SK-N-SH (cell line): ENCODE results near the gene KCNH8. TPM values are rescaled to one million over a fixed set of nuclear protein-coding genes. Genes with fewer than 3 reads are reported as not detected.

ENCODE experiments used
- CTCF ChIA-PET: fragments of 300-600, 350-600 bp; formaldehyde crosslinking; extraction: SDS; loops from one replicate; lab custom pipeline; 2021; lab: Yijun Ruan, JAX
- POLR2A ChIA-PET: fragments of 350-600 bp; sonication (Branson Sonifier 250); formaldehyde crosslinking; extraction: SDS; loops from one replicate; lab custom pipeline; 2020; ENCODE audit warnings: antibody characterized with exemption, inconsistent platforms; lab: Yijun Ruan, JAX
- DNase-seq: peaks from one replicate; pipeline ENCODE4 v3.0.0; 2012
- H2AFZ ChIP-seq: fragments of 200-600 bp; sonication (generic); 2 replicates; pipeline ENCODE4 v1.8.1; 2016; ENCODE audit warnings: antibody characterized with exemption, mild to moderate bottlenecking, low read depth
- H3F3A ChIP-seq: fragments of 200-600 bp; sonication (generic); replicated peaks from 2 replicates; pipeline ENCODE3; 2016; ENCODE audit warnings: antibody characterized with exemption, mild to moderate bottlenecking; ENCODE audit not compliant: insufficient read depth
- H3K27ac ChIP-seq, 2 experiments: fragments of 200-500 bp in 1 of 2; fragments of 200-600 bp in 1 of 2; sonication (Bioruptor generic) in 1 of 2; sonication (generic), shearing (Covaris generic) in 1 of 2; 2 replicates each; pipeline versions ENCODE4 v1.5.1 to v1.6.1; 2014 to 2016; ENCODE audit warnings: low read depth in 2 of 2, inconsistent platforms in 1 of 2, low read length in 1 of 2, mild to moderate bottlenecking in 1 of 2, mixed read lengths in 1 of 2
- H3K27me3 ChIP-seq: fragments of 200-600 bp; sonication (generic), shearing (Covaris generic); 2 replicates; pipeline ENCODE4 v1.6.1; 2016; ENCODE audit warnings: mixed run types; ENCODE audit not compliant: insufficient read depth
- H3K36me3 ChIP-seq, 2 experiments: fragments of 200-500 bp in 1 of 2; fragments of 200-600 bp in 1 of 2; sonication (Bioruptor generic) in 1 of 2; sonication (generic) in 1 of 2; replicated peaks in 1 of 2; 2 replicates each; pipeline versions ENCODE3 to v1.5.1; 2014 to 2016; ENCODE audit warnings: low read length in 1 of 2, mild to moderate bottlenecking in 1 of 2; ENCODE audit not compliant: insufficient read depth in 2 of 2, control insufficient read depth in 1 of 2
- H3K4me1 ChIP-seq, 2 experiments: fragments of 200-500 bp in 1 of 2; fragments of 200-600 bp in 1 of 2; sonication (Bioruptor generic) in 1 of 2; sonication (generic), shearing (Covaris generic) in 1 of 2; 2 replicates each; pipeline versions ENCODE4 v1.5.1 to v1.6.1; 2014 to 2016; ENCODE audit warnings: low read depth in 1 of 2, low read length in 1 of 2, mixed run types in 1 of 2; ENCODE audit not compliant: insufficient read depth in 2 of 2, control insufficient read depth in 1 of 2
- H3K4me2 ChIP-seq: fragments of 200-600 bp; sonication (generic), shearing (Covaris generic); 2 replicates; pipeline ENCODE4 v1.6.1; 2017; ENCODE audit warnings: mixed run types
- H3K4me3 ChIP-seq, 2 experiments: fragments of 200-500 bp in 1 of 2; fragments of 200-600 bp in 1 of 2; sonication (Bioruptor generic) in 1 of 2; sonication (generic), shearing (Covaris generic) in 1 of 2; 2 replicates each; pipeline versions ENCODE4 v1.5.1 to v1.8.1; 2014 to 2016; ENCODE audit warnings: low read depth in 2 of 2, inconsistent platforms in 1 of 2, low read length in 1 of 2, mild to moderate bottlenecking in 1 of 2, mixed read lengths in 1 of 2, moderate library complexity in 1 of 2
- H3K79me2 ChIP-seq: fragments of 200-600 bp; sonication (generic); 2 replicates; pipeline ENCODE4 v1.8.1; 2017; ENCODE audit warnings: mild to moderate bottlenecking; ENCODE audit not compliant: insufficient read depth
- H3K9ac ChIP-seq: fragments of 200-600 bp; sonication (generic); 2 replicates; pipeline ENCODE4 v1.6.1; 2017; ENCODE audit warnings: mixed run types
- H3K9me2 ChIP-seq: fragments of 200-600 bp; sonication (generic); 2 replicates; pipeline ENCODE4 v1.6.1; 2017; ENCODE audit warnings: mixed run types
- H3K9me3 ChIP-seq: fragments of 200-600 bp; sonication (generic); 2 replicates; pipeline ENCODE4 v1.6.1; 2017; ENCODE audit warnings: mixed run types, mild to moderate bottlenecking, moderate library complexity
- H4K20me1 ChIP-seq: fragments of 200-600 bp; sonication (generic); 2 replicates; pipeline ENCODE4 v1.6.1; 2017; ENCODE audit warnings: mild to moderate bottlenecking, mixed run types; ENCODE audit not compliant: insufficient read depth
- ELF1 ChIP-seq: IDR thresholded peaks from 2 replicates; pipeline ENCODE4 v1.4.0; 2012
- EP300 ChIP-seq, 2 experiments: IDR thresholded peaks; 2 replicates each; pipeline versions ENCODE4 v1.4.0 to v1.6.1; 2012; ENCODE audit warnings: borderline replicate concordance in 1 of 2, low read depth in 1 of 2, low read length in 1 of 2
- EZH2phosphoT487 ChIP-seq: fragments of 200-600 bp; sonication (generic); IDR thresholded peaks from 2 replicates; pipeline ENCODE4 v1.6.1; 2017; ENCODE audit warnings: low read depth, mixed run types, mild to moderate bottlenecking, antibody characterized with exemption, moderate library complexity, borderline replicate concordance
- FOSL2 ChIP-seq: IDR thresholded peaks from 2 replicates; pipeline ENCODE4 v1.4.0; 2012; ENCODE audit warnings: low read depth, mild to moderate bottlenecking, moderate library complexity, borderline replicate concordance
- FOXM1 ChIP-seq: IDR thresholded peaks from 2 replicates; pipeline ENCODE4 v1.4.0; 2012; ENCODE audit warnings: low read depth, mild to moderate bottlenecking
- MEF2A ChIP-seq: IDR thresholded peaks from 2 replicates; pipeline ENCODE4 v1.4.0; 2012; ENCODE audit warnings: low read depth, borderline replicate concordance
- NFIC ChIP-seq: IDR thresholded peaks from 2 replicates; pipeline ENCODE4 v1.4.0; 2012; ENCODE audit warnings: borderline replicate concordance
- RFX5 ChIP-seq: IDR thresholded peaks from 2 replicates; pipeline ENCODE4 v1.6.1; 2012; ENCODE audit warnings: mild to moderate bottlenecking, improper control_type of control experiment, low read length
- SIN3A ChIP-seq: IDR thresholded peaks from 2 replicates; pipeline ENCODE4 v1.6.1; 2012; ENCODE audit warnings: low read depth, mild to moderate bottlenecking, low read length, moderate library complexity, borderline replicate concordance
- TAF1 ChIP-seq: IDR thresholded peaks from 2 replicates; pipeline ENCODE4 v1.6.1; 2012; ENCODE audit warnings: low read depth, mild to moderate bottlenecking, low read length, moderate library complexity, borderline replicate concordance
- TCF12 ChIP-seq: IDR thresholded peaks from 2 replicates; pipeline ENCODE4 v1.4.0; 2012
- TEAD4 ChIP-seq: IDR thresholded peaks from 2 replicates; pipeline ENCODE4 v1.4.0; 2012; ENCODE audit warnings: mild to moderate bottlenecking, borderline replicate concordance; ENCODE audit not compliant: insufficient read depth
- WGBS: methylation state at CpG from one replicate; pipeline ENCODE4 v1.1.6; 2017; ENCODE audit warnings: low lambda C conversion rate; 5-methylcytosine and 5-hydroxymethylcytosine counted together
- polyA plus RNA-seq, 3 experiments: library from polyadenylated mRNA; depleted of rRNA; stranded (reverse); fragments of >200 nt; gene quantifications; 2 replicates each; pipeline ENCODE4 v1.2.3, GENCODE V29; 2012
- TF ChIP-seq, protein P1 (sequence below): IDR thresholded peaks from 2 replicates; pipeline ENCODE4 v1.4.0; 2012; ENCODE audit warnings: low read depth
- TF ChIP-seq, protein P2 (sequence below): IDR thresholded peaks from 2 replicates; pipeline ENCODE4 v1.4.0; 2012; ENCODE audit warnings: low read depth, borderline replicate concordance
- TF ChIP-seq, protein P3 (sequence below): fragments of 150-350 bp; IDR thresholded peaks from 2 replicates; pipeline ENCODE4 v1.6.1; 2017; ENCODE audit warnings: antibody characterized with exemption, low read length, low read depth, borderline replicate concordance
- TF ChIP-seq, protein P4 (sequence below): fragments of 200-600 bp; sonication (generic); IDR thresholded peaks from 2 replicates; pipeline ENCODE4 v1.6.1; 2017; ENCODE audit warnings: antibody characterized with exemption, mild to moderate bottlenecking, moderate library complexity

KCNH8 gene
- polyA plus RNA-seq, 1 of the 3 experiments (the other 2 are of a cell fraction): 0.05 TPM

DNA sequence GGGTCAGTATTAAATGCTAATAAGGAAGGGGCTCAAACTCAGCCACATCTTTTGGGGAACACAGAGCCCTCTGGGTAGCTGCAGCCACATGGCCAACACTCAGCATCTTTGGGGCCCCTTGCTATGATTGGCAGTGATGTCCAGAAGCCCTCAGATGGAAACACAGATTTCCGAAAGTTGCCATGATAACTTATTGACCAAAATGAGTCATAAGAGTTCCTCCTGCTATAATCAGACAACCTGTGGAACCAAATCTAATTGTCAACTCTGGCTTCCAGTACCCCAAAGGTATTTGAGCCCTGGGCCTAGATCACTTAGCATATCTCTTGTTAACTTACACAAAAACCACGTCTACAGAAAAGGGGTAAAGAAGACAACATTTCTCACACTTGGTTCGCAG lies 392.2 kb downstream of the KCNH8 start:
- CTCF ChIA-PET: interaction anchor here (1.0 to 1.3 kb wide), 4 partner anchors 191 to 475 kb away, joined by 3 to 8 read pairs (median 6); no protein-coding TSS in a partner anchor
- H3K27me3 ChIP-seq: no peaks in the 10 kb centered on the region
- TF ChIP-seq SIN3A (no peak), NFIC (no peak), ELF1 (no peak), EP300 (IDR thresholded peaks at IDR 0.05; ENCODE audit: borderline replicate concordance in 1 of 2, low read depth in 1 of 2, low read length in 1 of 2) (no peak), EZH2phosphoT487 (no peak), FOXM1 (no peak), TCF12 (no peak), TAF1 (no peak), MEF2A (no peak), TEAD4 (no peak), RFX5 (no peak), FOSL2 (no peak)
- TF ChIP-seq, protein P1, sequence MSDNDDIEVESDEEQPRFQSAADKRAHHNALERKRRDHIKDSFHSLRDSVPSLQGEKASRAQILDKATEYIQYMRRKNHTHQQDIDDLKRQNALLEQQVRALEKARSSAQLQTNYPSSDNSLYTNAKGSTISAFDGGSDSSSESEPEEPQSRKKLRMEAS: no peak
- TF ChIP-seq, protein P2, sequence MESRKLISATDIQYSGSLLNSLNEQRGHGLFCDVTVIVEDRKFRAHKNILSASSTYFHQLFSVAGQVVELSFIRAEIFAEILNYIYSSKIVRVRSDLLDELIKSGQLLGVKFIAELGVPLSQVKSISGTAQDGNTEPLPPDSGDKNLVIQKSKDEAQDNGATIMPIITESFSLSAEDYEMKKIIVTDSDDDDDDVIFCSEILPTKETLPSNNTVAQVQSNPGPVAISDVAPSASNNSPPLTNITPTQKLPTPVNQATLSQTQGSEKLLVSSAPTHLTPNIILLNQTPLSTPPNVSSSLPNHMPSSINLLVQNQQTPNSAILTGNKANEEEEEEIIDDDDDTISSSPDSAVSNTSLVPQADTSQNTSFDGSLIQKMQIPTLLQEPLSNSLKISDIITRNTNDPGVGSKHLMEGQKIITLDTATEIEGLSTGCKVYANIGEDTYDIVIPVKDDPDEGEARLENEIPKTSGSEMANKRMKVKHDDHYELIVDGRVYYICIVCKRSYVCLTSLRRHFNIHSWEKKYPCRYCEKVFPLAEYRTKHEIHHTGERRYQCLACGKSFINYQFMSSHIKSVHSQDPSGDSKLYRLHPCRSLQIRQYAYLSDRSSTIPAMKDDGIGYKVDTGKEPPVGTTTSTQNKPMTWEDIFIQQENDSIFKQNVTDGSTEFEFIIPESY: no peak
- TF ChIP-seq, protein P3, sequence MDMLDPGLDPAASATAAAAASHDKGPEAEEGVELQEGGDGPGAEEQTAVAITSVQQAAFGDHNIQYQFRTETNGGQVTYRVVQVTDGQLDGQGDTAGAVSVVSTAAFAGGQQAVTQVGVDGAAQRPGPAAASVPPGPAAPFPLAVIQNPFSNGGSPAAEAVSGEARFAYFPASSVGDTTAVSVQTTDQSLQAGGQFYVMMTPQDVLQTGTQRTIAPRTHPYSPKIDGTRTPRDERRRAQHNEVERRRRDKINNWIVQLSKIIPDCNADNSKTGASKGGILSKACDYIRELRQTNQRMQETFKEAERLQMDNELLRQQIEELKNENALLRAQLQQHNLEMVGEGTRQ: no peak
- TF ChIP-seq, protein P4, sequence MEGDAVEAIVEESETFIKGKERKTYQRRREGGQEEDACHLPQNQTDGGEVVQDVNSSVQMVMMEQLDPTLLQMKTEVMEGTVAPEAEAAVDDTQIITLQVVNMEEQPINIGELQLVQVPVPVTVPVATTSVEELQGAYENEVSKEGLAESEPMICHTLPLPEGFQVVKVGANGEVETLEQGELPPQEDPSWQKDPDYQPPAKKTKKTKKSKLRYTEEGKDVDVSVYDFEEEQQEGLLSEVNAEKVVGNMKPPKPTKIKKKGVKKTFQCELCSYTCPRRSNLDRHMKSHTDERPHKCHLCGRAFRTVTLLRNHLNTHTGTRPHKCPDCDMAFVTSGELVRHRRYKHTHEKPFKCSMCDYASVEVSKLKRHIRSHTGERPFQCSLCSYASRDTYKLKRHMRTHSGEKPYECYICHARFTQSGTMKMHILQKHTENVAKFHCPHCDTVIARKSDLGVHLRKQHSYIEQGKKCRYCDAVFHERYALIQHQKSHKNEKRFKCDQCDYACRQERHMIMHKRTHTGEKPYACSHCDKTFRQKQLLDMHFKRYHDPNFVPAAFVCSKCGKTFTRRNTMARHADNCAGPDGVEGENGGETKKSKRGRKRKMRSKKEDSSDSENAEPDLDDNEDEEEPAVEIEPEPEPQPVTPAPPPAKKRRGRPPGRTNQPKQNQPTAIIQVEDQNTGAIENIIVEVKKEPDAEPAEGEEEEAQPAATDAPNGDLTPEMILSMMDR: no peak
- no peak overlapping the region for H2AFZ ChIP-seq
- no peaks in the 10 kb centered on the region for H4K20me1 ChIP-seq
- POLR2A ChIA-PET: no interaction called here
- H3K4me2 ChIP-seq: no peak overlapping the region
- DNase-seq: no peak
- H3K9me2 ChIP-seq: no peaks in the 10 kb centered on the region
- H3K79me2 ChIP-seq: no peaks in the 10 kb centered on the region
- H3K9me3 ChIP-seq: no peaks in the 10 kb centered on the region
- H3K9ac ChIP-seq: no peak overlapping the region
- 45% methylated on average over 3 of the region's 3 CpGs for WGBS
- no peaks in the 10 kb centered on the region for H3K36me3 ChIP-seq
- no peaks in the 10 kb centered on the region for H3F3A ChIP-seq
- no peak overlapping the region for H3K27ac ChIP-seq
- H3K4me1 ChIP-seq: no peaks in the 10 kb centered on the region; a peak in 1 of 4 replicates
- H3K4me3 ChIP-seq: no peak overlapping the region
